ENCODE results near the gene SPATA6L.
A peak's percentile ranks its signal among the peaks of the same experiment; 100 is the strongest.

The SPATA6L gene

GRCh38 chr9:4581861-4582565 lies 84.3 kb downstream of the SPATA6L start:
- DNase-seq = no peak

GRCh38 chr9:4581035-4581760 lies 85.1 kb downstream of the SPATA6L start:
- DNase-seq = no peak

DNA sequence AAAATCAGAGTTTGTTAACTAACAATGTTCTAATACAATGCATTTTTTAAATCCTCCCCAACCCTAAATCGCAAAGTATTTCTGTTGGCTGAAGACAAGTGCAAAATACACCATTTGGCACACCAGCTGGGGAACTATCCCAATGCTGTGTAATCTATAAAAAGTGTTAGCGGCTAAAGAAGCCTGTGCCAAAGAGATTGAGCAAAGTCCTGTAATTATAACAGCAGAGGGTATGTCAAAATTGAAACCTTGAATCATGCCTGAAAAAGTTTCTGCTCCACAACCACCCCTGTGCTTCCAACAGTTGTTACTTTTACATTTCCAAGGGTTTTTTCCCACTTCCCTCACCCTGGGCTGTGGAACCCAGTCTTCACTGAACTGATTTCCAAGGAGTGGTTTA lies 87.3 kb downstream of the SPATA6L start:
- DNase-seq = no peak

GRCh38 chr9:4576448-4576847 lies 89.8 kb downstream of the SPATA6L start:
- DNase-seq = no peak

- no peak for DNase-seq
Measured at GRCh38 chr9:4575997-4576396, 90.3 kb downstream of the SPATA6L start.

GRCh38 chr9:4574657-4575243 lies 91.5 kb downstream of the SPATA6L start:
- DNase-seq = no peak

DNA sequence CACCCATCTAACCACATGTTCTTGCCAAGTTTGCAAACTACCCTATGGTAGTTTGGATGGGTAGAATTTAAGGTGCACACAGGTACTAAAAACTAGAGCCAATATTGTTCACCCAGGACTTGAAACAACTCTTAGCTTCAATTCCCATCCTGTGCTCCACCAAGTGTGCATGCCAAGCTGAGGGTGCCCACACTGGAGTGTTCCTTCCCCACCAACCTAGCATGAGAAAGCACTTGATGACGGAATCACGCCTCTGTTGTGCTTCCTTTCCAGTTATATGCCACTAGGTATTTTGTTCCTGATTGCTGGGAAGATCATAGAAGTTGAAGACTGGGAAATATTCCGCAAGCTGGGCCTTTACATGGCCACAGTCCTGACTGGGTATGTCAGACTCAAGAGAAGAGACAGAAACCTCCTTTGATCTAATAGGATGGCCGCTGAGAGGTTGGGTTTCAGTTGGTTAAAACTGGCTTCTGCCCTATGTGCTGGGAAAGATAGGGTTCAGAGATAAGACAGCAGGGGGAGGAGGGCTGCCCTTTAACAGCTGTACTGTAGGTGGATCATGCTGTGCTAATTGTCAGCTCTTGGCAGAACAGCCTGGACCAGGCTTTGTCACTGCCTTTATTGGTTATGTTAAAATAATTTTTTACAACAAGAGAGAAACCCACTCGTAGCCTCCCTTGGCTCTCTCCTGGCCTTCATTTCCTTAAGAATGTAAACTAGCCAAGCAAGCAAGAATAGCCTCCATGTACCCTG lies 92.5 kb downstream of the SPATA6L start:
- DNase-seq = peak; percentile 57

- no peak for DNase-seq
Measured at GRCh38 chr9:4573176-4573575, 93.1 kb downstream of the SPATA6L start.

- DNase-seq = no peak
Measured at GRCh38 chr9:4572184-4572826, 94.0 kb downstream of the SPATA6L start.

DNA sequence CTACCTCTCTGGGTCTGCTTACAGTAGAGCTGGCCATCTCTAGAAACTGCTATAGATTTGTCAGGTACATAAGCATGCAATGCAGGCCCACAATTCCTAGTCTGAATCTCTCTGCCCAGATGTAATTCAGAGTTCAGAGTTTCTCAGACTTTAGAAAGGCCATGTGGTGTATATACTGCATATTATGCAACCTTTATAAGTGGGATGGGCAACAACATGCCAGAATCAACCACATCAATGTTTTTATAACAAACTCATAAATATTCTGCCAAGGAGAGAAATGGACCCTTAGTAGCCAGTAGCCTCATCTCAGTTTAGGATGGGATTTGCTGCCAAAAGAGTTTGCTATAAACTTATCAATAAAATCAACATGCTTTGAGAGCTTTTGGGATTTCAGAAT lies 97.2 kb downstream of the SPATA6L start:
- no peak for DNase-seq

GRCh38 chr9:4567601-4568000 lies 98.7 kb downstream of the SPATA6L start:
- no peak for DNase-seq

DNA sequence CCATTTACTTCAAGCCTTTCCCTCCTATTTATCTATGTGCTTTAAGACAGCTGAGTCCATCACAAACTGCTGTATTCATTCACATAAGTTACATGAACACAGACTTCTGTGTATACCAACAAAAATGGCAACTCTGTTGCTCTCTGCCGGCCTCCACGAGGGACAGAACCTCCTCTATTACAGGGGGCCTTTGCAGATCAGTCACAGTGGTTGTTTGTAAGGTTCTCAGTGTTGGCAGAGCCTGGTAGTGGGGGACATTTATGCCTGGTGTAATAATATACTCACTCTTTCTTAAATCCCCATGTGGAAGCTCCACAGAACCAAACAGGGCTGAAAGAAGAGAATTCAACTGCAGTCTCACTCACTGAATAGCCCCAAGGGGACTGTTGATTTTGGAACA lies 99.5 kb downstream of the SPATA6L start:
- no peak for DNase-seq

- DNase-seq = no peak
Measured at GRCh38 chr9:4563105-4563504, 103.2 kb downstream of the SPATA6L start.

- DNase-seq = no peak
Measured at GRCh38 chr9:4559261-4560182, 106.8 kb downstream of the SPATA6L start.

- DNase-seq = no peak
Measured at GRCh38 chr9:4558371-4558998, 107.8 kb downstream of the SPATA6L start.

DNA sequence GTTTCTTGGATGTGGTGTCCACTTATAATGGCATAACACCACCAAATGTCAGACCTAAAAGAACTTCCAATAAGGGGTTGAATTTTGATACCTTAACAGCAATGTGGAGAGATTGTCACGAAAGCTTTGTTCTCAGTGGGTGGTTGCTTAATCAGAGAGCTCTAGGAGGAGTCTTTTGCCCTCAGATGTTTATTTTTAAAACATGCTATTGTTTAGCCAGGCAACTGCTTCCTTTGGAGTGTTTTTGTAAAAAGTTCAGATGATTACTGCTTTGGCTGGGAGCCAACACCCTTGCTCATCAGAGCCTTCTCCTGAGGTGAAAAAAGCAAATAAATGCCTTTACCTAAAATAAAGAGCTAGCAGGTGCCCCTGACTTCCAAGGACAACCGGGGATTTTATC lies 111.0 kb downstream of the SPATA6L start:
- peak; percentile 89 for DNase-seq

DNA sequence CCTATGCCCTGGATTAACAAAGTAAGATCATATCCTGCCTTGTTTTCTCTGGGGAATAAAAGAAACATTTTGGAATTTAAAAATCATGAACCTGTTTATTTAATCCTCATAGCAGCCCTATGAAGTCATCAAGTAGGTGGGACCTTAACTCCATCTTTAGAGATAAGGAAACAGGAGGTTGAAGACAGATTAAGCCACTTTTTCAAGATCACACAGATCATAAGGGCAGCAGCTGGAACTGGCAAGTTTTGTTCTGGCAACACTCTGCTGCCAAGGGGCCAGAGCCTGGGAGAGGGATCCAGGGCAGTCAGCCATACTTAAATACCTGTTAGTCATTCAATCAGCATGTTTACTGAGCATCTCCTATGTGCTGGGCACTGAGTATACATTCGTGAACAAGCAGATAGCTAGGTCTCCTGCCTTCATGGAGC lies 112.3 kb downstream of the SPATA6L start:
- DNase-seq = no peak

DNA sequence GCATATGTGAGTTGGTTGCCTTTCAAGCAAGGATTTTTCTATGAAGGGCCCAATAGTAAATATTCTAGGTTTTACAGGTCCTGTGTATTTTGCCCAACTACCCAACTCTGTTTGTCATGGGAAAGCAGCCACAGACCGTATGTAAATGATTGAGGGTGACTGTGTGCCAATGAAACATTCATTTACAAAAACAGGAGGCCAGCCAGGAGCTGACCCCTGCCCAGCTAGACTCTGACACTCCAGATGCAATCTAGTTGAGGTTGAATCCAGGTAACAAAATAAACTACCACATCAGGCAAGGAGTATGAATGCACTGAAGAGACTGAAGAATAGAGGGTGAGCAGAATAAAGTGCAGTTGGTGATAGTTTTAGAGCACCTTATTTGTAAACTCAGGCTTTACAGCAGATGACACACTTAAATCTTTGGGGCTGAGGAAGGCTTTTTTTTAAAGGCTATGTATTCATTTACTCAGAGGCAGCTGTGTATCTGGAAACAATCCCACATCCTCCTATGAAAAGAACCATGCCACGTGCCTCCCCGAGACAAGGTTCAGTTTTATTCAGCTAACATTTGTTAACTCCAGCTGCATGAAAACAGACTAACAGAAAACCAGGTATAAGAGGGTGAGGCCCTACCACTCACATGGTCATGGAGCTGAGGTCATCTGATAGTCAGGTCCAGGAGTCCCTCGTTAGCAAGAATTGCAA lies 115.3 kb downstream of the SPATA6L start:
- no peak for DNase-seq

GRCh38 chr9:4549751-4550295 lies 116.5 kb downstream of the SPATA6L start:
- DNase-seq = no peak

Data from COR-L47 (cell line).